ENCODE measurements around the gene KCNIP2. TPM values are rescaled to one million over a fixed set of nuclear protein-coding genes. Genes with fewer than 3 reads are reported as not detected.

Gene KCNIP2
- total RNA-seq, 1 donor from 2014 or later = 0.29 TPM

DNA sequence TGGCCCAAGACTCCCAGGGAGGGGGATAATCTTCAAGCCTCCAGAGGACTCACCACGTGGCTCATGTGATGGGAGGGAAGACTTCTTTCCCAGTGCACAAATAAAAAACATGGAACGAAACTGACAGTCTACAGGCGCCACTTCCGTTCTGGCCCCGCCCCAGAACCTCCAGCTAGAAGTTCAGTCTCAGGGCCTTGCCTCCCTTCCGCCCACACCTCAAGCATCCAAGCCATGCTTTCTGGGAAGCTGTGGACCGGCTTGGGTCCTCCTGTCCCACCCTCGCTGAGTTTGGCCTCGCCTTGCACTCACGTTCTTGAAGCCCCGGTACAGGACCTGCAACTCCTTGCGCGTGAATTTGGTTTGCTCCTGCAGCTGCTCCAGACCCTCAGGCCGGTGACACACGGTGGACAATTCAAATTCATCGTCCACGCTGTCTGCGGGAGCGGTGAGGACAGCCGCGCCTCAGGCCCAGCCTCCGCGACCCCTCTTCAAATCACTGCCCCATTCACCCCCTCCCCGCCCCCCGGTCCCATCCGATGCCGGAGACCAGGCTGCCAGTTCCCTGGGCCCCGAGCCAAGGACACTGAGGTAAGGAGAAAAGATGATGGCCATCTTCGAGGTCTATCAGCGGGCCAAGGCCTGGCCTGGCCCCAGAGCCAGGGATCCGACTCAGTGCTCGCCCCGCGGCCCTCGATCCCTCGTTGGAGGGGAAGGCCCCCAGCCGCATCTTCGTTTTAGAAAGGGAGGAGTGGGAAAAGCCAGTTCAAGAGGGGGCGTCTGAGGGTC, 14.6 kb downstream of the KCNIP2 start:
- H3K4me3 ChIP-seq (ENCODE audit: low read depth, low read length) = peak overlapping the region; percentile 18
- DNase-seq (ENCODE audit: low read depth) = no peak
- H3K27me3 ChIP-seq (ENCODE audit: control insufficient read depth, insufficient read depth, low read length) = no peaks in the 10 kb centered on the region
- TF ChIP-seq, protein P1, sequence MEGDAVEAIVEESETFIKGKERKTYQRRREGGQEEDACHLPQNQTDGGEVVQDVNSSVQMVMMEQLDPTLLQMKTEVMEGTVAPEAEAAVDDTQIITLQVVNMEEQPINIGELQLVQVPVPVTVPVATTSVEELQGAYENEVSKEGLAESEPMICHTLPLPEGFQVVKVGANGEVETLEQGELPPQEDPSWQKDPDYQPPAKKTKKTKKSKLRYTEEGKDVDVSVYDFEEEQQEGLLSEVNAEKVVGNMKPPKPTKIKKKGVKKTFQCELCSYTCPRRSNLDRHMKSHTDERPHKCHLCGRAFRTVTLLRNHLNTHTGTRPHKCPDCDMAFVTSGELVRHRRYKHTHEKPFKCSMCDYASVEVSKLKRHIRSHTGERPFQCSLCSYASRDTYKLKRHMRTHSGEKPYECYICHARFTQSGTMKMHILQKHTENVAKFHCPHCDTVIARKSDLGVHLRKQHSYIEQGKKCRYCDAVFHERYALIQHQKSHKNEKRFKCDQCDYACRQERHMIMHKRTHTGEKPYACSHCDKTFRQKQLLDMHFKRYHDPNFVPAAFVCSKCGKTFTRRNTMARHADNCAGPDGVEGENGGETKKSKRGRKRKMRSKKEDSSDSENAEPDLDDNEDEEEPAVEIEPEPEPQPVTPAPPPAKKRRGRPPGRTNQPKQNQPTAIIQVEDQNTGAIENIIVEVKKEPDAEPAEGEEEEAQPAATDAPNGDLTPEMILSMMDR (IDR thresholded peaks at IDR 0.05; ENCODE audit: insufficient read depth, low read length, poor library complexity, severe bottlenecking) = no peak
- no peaks in the 10 kb centered on the region for H3K36me3 ChIP-seq (ENCODE audit: control insufficient read depth, insufficient read depth, low read length)

DNA sequence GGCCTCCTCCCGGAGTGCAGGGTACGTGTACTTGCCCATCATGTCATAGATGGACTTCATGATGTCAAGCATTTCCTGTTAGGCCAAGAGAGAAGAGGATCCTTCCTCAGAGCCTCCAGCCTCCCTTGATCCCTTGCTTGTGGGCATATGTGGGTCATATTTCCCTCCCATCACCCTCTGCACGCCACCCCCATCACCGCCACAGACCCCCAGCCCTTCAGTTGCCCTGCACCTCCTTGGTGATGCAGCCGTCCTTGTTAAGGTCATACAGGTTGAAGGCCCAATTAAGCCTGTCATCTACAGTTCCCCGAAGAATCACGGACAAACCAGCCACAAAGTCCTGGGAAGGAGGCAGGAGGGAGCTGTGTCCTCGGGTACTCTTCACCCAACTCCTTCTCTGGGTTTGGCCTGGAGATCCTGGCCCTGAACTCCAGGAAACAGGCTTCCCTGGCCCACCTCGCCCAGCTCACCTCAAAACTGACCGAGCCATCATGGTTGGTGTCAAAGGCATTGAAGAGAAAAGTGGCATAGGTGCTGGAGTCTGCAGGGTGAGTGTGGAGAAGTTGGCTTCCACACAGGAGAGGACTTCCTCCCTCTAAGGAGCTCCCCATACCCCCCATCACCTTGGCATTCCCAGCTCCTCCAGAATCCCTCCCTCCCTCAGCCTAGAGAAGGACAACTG, 15.5 kb downstream of the KCNIP2 start:
- TF ChIP-seq, protein P1 (IDR thresholded peaks at IDR 0.05; ENCODE audit: insufficient read depth, low read length, poor library complexity, severe bottlenecking) = no peak
- Histone ChIP-seq H3K36me3 (ENCODE audit: control insufficient read depth, insufficient read depth, low read length) (no peaks in the 10 kb centered on the region), H3K27me3 (ENCODE audit: control insufficient read depth, insufficient read depth, low read length) (no peaks in the 10 kb centered on the region), H3K4me3 (ENCODE audit: low read depth, low read length) (no peak overlapping the region)
- no peak for DNase-seq (ENCODE audit: low read depth)

DNA sequence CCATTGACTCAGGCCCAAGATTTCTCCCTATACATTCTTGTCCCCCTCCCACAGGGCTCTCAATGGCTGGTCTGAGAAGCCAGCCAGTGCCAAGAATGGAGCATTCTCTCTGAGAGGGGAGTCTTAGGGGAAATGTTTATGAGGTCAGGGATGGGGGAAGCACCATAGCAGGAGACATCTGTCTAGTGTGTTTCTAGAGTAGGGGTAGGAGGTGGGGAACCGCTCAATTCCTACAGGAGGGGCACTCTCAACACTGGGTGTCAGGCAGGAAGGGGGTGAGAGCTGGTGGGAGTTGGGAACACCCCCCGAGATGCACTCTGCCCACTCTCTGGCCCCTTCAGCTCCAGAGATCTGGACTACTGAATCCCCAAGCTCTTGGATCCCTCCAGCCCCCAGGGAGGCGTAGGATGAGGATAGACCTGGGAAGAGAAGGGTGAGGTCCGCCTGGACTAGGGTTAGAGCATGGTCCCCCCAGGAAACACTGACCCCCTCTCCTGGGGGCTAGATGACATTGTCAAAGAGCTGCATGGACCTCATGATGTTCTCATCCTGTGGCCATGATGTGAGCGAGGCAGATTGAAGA, 16.7 kb downstream of the KCNIP2 start:
- no peaks in the 10 kb centered on the region for H3K27me3 ChIP-seq (ENCODE audit: control insufficient read depth, insufficient read depth, low read length)
- TF ChIP-seq, protein P1 (IDR thresholded peaks at IDR 0.05; ENCODE audit: insufficient read depth, low read length, poor library complexity, severe bottlenecking) = no peak
- no peaks in the 10 kb centered on the region for H3K36me3 ChIP-seq (ENCODE audit: control insufficient read depth, insufficient read depth, low read length)
- no peak for DNase-seq (ENCODE audit: low read depth)
- H3K4me3 ChIP-seq (ENCODE audit: low read depth, low read length) = no peak overlapping the region

DNA sequence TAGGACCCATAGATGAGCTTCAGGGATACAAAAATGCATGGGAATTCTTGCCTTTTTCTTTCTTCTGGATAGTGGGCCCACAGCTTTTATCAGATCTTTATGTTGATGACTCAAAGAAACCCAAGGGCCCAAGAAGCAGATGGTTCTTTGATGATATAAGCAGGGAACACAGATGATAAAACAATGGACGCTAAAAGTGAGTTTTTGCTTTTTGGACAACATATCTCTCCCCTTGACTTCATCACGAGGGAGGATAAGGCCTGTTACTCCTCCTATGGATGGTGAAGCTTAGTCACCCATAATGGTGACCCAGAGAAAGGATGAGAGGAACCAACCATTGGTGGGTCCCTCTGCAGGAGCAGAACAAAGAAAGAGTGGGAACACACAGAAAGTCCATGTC, 18.9 kb downstream of the KCNIP2 start:
- DNase-seq (ENCODE audit: low read depth) = no peak
- Histone ChIP-seq H3K27me3 (ENCODE audit: control insufficient read depth, insufficient read depth, low read length) (no peaks in the 10 kb centered on the region), H3K4me3 (ENCODE audit: low read depth, low read length) (no peak overlapping the region), H3K36me3 (ENCODE audit: control insufficient read depth, insufficient read depth, low read length) (no peaks in the 10 kb centered on the region)
- TF ChIP-seq, protein P1 (IDR thresholded peaks at IDR 0.05; ENCODE audit: insufficient read depth, low read length, poor library complexity, severe bottlenecking) = no peak

DNA sequence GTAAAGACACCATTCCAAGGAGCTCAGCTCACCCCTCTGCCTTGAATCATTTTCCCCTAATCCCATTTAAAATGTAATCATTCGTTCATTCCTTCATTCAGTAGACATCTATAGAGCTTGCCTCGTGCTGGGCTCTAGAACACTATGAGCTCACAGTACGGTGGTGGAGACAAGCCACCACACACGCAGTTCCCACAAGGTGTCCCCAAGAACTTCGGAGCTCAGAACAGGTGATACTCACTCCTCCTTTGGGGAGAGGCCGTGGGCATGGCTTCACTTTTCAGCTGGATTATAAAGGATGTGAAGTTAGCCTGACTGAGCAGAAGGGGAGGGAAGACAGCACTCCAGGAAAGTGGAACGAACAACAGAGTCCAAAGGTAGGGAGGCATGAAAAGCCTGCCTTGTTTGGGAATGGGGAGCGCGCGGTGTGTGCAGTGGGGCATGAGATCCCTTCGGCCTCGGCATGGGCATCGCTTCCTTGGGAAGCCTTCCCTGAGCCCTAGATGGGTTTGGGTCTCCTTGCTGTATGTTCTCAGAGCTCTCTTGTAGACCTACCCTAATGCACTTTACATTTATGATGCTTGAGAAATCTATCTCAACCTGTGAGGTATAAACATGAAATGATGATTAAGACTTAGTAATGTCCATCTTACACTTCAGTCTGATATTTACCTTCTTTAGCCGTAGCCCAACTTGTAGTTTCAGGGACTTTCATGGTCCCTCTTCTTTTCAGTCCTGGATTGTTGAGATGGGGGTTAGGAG, 24.5 kb downstream of the KCNIP2 start:
- TF ChIP-seq, protein P1 (IDR thresholded peaks at IDR 0.05; ENCODE audit: insufficient read depth, low read length, poor library complexity, severe bottlenecking) = no peak
- no peaks in the 10 kb centered on the region for H3K27me3 ChIP-seq (ENCODE audit: control insufficient read depth, insufficient read depth, low read length)
- DNase-seq (ENCODE audit: low read depth) = no peak
- peak overlapping the region; percentile 39 for H3K4me3 ChIP-seq (ENCODE audit: low read depth, low read length)
- no peaks in the 10 kb centered on the region for H3K36me3 ChIP-seq (ENCODE audit: control insufficient read depth, insufficient read depth, low read length)
